ENCODE data around the gene GSTK1. TPM values are rescaled to one million over a fixed set of nuclear protein-coding genes. Genes with fewer than 3 reads are reported as not detected.

Gene GSTK1
- total and polyA plus RNA-seq, 9 of the 15 experiments (the other 6 are each of a cell fraction or from before 2014, with no cell fraction given): 155 to 441 (median 233) TPM

DNA sequence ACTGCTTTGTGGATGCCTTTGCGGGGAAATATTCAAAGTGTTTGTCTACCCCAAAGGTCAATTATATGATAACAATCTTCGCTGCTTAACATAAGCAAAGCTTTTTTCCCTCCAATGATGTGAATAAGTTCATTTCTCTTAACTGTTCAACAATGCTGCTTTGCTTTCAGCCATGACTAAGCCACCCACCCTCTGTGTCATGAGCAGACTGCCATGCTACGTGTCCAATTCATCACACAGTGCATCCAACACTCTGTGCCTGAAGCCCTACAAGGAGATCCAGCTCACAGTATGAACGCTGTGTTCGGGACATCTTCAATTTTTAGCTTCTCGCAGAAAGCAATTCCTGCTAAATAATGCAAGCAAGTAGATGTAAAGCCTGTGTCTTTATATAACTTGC is 47.1 kb upstream of the GSTK1 start (continued):
- TF ChIP-seq SMARCA4 (IDR thresholded peaks at IDR 0.05): no peak
- TF ChIP-seq RBM15 (IDR thresholded peaks at IDR 0.05; ENCODE audit: insufficient read depth, low read length): no peak
- no peak for TF ChIP-seq FIP1L1 (IDR thresholded peaks at IDR 0.05; ENCODE audit: low read depth, low read length, poor library complexity, severe bottlenecking)
- TF ChIP-seq, protein P1, sequence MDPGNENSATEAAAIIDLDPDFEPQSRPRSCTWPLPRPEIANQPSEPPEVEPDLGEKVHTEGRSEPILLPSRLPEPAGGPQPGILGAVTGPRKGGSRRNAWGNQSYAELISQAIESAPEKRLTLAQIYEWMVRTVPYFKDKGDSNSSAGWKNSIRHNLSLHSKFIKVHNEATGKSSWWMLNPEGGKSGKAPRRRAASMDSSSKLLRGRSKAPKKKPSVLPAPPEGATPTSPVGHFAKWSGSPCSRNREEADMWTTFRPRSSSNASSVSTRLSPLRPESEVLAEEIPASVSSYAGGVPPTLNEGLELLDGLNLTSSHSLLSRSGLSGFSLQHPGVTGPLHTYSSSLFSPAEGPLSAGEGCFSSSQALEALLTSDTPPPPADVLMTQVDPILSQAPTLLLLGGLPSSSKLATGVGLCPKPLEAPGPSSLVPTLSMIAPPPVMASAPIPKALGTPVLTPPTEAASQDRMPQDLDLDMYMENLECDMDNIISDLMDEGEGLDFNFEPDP (CRISPR knock-in tag; IDR thresholded peaks at IDR 0.05): no peak
- no peak for TF ChIP-seq TBP (optimal IDR thresholded peaks at IDR 0.05; ENCODE audit: low read depth, low read length)
- TF ChIP-seq PCBP2 (IDR thresholded peaks at IDR 0.05; ENCODE audit: low read depth, low read length, poor library complexity, severe bottlenecking): no peak
- TF ChIP-seq, protein P2, sequence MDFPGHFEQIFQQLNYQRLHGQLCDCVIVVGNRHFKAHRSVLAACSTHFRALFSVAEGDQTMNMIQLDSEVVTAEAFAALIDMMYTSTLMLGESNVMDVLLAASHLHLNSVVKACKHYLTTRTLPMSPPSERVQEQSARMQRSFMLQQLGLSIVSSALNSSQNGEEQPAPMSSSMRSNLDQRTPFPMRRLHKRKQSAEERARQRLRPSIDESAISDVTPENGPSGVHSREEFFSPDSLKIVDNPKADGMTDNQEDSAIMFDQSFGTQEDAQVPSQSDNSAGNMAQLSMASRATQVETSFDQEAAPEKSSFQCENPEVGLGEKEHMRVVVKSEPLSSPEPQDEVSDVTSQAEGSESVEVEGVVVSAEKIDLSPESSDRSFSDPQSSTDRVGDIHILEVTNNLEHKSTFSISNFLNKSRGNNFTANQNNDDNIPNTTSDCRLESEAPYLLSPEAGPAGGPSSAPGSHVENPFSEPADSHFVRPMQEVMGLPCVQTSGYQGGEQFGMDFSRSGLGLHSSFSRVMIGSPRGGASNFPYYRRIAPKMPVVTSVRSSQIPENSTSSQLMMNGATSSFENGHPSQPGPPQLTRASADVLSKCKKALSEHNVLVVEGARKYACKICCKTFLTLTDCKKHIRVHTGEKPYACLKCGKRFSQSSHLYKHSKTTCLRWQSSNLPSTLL (IDR thresholded peaks at IDR 0.05): no peak
- TF ChIP-seq, protein P3, sequence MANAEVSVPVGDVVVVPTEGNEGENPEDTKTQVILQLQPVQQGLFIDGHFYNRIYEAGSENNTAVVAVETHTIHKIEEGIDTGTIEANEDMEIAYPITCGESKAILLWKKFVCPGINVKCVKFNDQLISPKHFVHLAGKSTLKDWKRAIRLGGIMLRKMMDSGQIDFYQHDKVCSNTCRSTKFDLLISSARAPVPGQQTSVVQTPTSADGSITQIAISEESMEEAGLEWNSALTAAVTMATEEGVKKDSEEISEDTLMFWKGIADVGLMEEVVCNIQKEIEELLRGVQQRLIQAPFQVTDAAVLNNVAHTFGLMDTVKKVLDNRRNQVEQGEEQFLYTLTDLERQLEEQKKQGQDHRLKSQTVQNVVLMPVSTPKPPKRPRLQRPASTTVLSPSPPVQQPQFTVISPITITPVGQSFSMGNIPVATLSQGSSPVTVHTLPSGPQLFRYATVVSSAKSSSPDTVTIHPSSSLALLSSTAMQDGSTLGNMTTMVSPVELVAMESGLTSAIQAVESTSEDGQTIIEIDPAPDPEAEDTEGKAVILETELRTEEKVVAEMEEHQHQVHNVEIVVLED (CRISPR knock-in tag; IDR thresholded peaks at IDR 0.05): no peak
- no peak for TF ChIP-seq EWSR1 (IDR thresholded peaks at IDR 0.05; ENCODE audit: borderline replicate concordance, low read depth, partially characterized antibody)
- TF ChIP-seq ZNF75A (CRISPR knock-in tag; IDR thresholded peaks at IDR 0.05): no peak
- no peak for TF ChIP-seq ESRRB (CRISPR knock-in tag; IDR thresholded peaks at IDR 0.05; ENCODE audit: borderline replicate concordance)
- TF ChIP-seq NCOA2 (IDR thresholded peaks at IDR 0.05; ENCODE audit: partially characterized antibody in 2 of 2): no peak

Data from K562 (cell line).